ENCODE data around the gene TRMT6.

TRMT6 gene

GRCh38 chr20:5949943-5950270 lies 426 bp downstream of the TRMT6 start:
- DNase-seq (ENCODE audit: low spot score), result no peak

GRCh38 chr20:5947276-5947675 lies 3.1 kb downstream of the TRMT6 start:
- no peak for DNase-seq (ENCODE audit: low spot score)

- no peak for DNase-seq (ENCODE audit: low spot score)
These were observed 4.4 kb downstream of the TRMT6 start for GRCh38 chr20:5945963-5946362.

- no peak for DNase-seq (ENCODE audit: low spot score)
These were observed 11.8 kb downstream of the TRMT6 start for GRCh38 chr20:5938456-5939029.

GRCh38 chr20:5936238-5936637 lies 14.1 kb downstream of the TRMT6 start:
- DNase-seq (ENCODE audit: low spot score), result no peak

- no peak for DNase-seq (ENCODE audit: low spot score)
These were observed 14.9 kb downstream of the TRMT6 start for GRCh38 chr20:5935384-5935783.

DNA sequence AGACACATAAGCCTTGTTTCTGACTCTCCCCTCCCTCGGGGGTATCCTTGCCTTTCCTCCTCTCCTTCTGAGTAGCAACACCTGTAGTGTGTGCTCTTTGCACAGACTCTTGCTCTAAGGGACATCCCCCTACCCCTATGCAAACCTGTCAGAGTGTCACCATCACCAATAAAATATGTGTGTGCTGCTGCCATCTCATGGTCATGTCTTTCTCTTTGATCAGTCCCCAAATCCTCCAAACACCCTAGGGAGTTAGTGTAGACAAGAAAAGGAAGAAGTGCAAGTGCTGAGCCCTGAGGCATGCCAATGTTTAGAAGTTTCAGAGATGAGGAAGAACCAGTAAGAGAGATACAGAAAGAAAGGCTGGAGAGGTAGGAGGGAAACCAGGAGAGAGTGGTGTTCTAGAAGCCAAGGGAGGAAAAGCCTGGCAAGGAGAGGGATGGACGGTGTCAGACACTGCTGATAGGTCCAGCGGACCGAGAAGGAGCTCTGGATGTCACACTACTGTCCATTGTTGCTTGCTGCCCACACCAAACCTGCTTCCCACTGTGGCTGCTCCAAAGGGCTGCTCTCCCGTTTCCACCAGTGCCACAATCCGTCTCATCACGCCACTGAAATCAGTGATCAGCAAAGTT lies 16.4 kb downstream of the TRMT6 start:
- DNase-seq (ENCODE audit: low spot score), result peak; percentile 62

GRCh38 chr20:5932796-5933195 lies 17.5 kb downstream of the TRMT6 start:
- DNase-seq (ENCODE audit: low spot score), result peak; percentile 51

- DNase-seq (ENCODE audit: low spot score), result peak; percentile 61
These were observed 18.9 kb downstream of the TRMT6 start for GRCh38 chr20:5931411-5931810.

DNA sequence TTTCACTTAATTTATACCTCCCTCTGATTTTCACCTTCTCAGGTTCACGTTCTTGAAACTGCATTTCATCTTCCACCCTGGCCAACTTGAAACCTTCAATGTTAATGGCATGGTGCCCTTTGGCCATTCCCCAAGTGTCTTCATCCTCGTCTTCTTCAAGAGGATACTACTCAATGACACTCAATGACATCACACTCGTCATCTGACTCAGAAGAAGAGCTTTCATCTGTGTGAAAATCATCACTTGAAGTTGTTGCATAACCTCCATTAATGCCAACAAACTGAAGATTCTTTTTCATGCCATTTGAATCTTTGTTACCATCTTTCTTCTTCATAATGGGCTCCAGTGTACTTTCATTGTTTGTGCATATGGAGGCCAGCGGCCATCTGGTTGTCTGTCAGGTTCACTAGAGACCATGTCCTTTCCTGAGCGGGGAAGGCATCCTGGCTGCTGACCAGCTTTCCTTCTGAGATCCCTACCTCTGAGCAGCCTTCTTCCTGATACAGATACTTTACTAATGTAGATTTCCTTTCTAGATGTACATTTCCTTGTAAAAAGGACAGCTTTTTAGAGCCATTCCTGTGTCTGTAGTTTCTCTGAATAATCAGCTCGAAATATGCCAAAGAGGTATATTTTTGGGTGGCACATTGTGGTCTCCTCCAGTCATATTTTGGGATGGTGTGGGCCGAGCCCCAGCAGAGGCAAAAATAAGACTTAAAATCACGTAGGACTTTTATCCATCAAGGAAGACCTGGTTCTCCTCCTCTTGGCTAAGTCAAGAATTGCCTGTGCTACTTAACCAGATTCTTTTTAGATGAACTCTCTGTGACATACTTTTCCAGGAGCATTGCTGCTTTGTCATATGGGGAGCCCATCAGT lies 21.3 kb downstream of the TRMT6 start:
- peak; percentile 79 for DNase-seq (ENCODE audit: low spot score)

- no peak for DNase-seq (ENCODE audit: low spot score)
These were observed 22.4 kb downstream of the TRMT6 start for GRCh38 chr20:5927749-5928462.

DNA sequence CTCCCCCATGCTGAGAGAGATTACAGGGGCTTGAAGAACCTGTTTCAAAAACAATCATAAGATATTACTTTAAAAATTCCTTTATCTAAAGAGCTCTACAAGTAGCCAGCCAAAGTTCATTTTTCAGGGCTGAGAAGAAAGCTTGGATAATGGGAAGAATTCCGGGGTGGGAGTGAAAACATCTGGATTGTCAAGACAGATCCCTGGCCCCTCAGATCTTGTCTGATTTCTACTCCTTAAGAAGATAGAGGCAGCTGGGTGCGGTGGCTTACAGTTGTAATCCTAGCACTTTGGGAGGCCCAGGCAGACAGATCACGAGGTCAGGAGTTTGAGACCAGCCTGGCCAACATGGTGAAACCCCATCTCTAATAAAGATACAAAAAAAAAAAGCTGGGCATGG lies 24.8 kb downstream of the TRMT6 start:
- DNase-seq (ENCODE audit: low spot score), result no peak

DNA sequence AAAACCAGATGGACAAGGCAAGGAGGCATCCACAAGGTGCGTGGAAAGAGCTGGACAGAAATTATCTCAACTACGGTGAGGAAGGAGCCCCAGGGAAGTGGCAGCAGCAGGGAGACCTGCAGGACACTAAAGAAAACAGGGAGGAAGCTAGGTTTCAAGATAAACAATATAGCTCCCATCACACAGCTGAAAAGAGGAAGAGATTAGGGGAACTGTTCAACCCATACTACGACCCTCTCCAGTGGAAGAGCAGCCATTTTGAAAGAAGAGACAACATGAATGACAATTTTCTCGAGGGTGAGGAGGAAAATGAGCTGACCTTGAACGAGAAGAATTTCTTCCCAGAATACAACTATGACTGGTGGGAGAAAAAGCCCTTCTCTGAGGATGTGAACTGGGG lies 26.8 kb downstream of the TRMT6 start:
- DNase-seq (ENCODE audit: low spot score), result no peak

DNA sequence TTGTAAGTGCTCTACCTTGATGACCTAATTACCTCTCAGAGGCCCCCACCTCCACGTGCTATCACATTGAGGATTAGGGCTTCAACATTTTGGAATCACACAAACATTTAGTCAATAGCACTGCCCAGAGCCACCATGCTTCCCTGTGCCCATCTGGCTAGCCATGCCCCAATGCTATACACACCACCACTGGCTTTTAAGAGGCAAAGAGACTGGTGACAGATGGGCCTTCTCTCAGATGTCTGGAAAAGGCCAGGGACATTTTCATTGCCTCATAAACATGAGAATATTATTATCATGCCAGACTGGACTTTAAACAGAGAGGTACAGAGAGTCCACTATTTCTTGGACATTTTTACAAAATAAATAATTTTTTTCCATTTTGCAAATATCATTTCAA lies 29.8 kb downstream of the TRMT6 start:
- DNase-seq (ENCODE audit: low spot score), result peak; percentile 61

GRCh38 chr20:5919626-5920544 lies 30.4 kb downstream of the TRMT6 start:
- DNase-seq (ENCODE audit: low spot score), result peak; percentile 92

- DNase-seq (ENCODE audit: low spot score), result no peak
These were observed 31.3 kb downstream of the TRMT6 start for GRCh38 chr20:5918856-5919625.

DNA sequence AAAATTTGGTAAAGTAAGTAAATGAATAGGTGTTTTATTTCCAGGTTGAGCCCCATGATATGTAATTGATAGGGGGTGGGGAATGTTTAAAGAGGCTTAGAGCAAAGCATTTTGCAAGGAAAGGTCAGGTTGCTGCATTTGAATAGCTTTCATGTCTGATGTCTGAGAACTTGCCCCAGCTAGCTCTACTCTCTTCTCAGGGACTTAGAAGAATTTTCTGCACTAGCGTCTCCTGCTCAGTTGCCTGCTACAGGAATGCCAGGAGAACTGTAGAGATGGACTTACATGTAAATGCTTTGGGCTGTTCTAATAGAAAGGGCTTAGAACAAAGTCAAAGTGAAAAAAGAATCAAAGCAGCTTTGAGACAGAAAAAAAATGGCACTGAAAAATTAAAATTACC lies 35.5 kb downstream of the TRMT6 start:
- peak; percentile 59 for DNase-seq (ENCODE audit: low spot score)

- DNase-seq (ENCODE audit: low spot score), result no peak
These were observed 37.2 kb downstream of the TRMT6 start for GRCh38 chr20:5913166-5913565.

DNA sequence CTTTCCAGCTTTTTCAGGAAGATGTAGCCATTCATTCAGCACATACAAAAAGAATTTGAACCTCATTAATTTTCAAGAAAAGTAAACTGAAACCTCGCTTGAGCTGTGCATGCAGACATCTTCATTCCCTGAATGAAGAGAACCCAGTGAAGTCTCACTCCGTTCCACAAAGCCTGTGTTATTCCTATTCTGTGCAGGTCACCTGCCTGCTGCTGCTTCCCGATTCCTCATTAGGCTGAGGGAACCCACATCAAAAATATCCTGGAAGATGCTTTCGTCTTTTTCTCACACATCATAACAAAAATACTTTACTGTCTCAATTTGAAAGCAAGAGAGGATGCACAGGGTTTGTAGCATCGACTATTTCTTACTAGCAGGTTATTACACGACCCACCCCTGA lies 40.1 kb downstream of the TRMT6 start:
- peak; percentile 70 for DNase-seq (ENCODE audit: low spot score)

DNA sequence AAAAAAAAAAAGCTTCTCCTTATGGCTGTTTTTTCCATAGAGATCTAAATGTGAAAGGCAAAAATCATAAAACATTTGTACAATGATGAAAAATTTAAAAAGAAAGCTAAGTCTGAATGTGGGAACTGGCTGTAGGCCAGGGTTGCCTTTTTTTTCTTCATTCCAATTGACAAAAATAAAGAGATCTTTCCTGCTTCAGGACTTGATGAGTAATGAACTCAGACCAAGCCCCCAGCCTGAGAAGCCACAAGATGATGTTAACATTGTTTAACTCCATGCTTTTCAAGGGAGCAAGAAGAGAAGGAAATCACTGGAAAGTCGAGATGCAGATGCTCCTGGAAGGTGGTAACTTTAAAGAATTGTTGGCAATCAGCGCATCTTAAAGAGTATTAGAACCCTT lies 41.4 kb downstream of the TRMT6 start:
- no peak for DNase-seq (ENCODE audit: low spot score)

DNA sequence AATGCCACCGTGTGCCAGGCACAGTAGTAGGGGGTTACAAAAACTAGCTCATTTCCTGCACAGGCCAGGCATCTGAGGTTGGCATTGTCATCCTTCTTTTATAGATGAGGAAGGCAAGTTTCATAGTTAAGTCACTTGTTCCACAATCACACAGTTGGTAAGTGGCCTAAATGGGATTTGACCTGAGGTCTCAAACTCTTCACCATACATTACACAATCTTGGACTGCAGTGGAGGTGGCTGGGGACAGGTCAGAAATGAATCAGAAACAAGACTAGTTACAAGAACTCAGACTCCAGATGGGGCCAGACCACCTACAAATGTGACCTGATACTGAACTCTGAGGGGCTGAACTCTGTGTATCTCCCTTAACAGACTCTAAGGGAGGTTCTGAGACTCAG lies 49.4 kb downstream of the TRMT6 start:
- no peak for DNase-seq (ENCODE audit: low spot score)
